ENCODE results near the gene RGPD8. TPM values are rescaled to one million over a fixed set of nuclear protein-coding genes. Genes with fewer than 3 reads are reported as not detected.

The RGPD8 gene
- polyA plus RNA-seq, 1 of the 3 experiments (the other 2 are of a cell fraction): 0.76 TPM

DNA sequence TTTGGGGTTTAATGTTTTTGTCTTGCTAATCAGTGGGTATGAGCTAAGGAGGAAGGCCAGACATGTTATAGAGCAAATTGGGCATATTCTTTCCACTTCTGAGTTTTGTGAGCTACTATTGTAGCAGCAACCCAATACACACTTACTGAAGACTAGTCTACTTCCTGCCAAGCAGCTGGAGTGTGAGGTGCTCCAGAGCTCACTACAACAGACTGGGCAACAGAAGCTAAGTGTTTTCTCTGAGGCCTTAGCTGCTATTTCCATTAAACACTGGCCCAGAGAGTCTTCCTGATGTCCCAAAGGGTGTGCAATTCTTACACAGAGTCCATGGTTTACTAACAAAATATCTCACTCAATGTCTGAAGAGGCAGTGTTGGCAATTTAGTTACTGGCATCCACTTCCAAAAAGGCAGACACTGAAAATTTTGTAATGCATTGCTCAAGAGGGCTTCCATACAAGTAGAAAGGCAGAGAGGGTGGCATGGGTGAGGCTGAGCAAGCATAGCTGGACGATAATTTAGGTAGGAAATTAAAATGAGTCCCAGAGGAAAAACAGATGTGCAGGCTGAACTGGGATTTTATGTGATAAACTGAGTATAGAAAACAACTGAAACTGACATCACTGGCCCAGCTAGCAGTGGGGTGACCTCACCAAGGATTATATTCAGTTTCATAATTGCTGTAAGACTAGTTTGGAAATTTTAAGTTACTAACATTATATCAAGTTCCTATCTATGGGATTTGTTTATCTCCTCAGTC, 89.4 kb downstream of the RGPD8 start:
- CTCF ChIA-PET: interaction anchor here (1.5 kb wide), 1 partner anchor 8 kb away, joined by 4 read pairs; no protein-coding TSS in a partner anchor
- Histone ChIP-seq H3F3A (replicated peaks; ENCODE audit: insufficient read depth) (no peaks in the 10 kb centered on the region), H4K20me1 (ENCODE audit: insufficient read depth) (no peaks in the 10 kb centered on the region), H3K9ac (no peak overlapping the region), H3K27ac (ENCODE audit: low read depth in 2 of 2, low read length in 1 of 2) (no peak overlapping the region), H3K4me3 (ENCODE audit: low read depth in 2 of 2, low read length in 1 of 2) (no peak overlapping the region), H3K9me3 (no peaks in the 10 kb centered on the region), H3K36me3 (replicated peaks in 1 of 2; ENCODE audit: control insufficient read depth in 1 of 2, insufficient read depth in 2 of 2, low read length in 1 of 2) (no peaks in the 10 kb centered on the region), H3K4me1 (ENCODE audit: control insufficient read depth in 1 of 2, insufficient read depth in 2 of 2, low read depth in 1 of 2, low read length in 1 of 2) (no peaks in the 10 kb centered on the region; a peak in 1 of 4 replicates), H3K9me2 (no peaks in the 10 kb centered on the region), H3K27me3 (ENCODE audit: insufficient read depth) (no peaks in the 10 kb centered on the region), H3K4me2 (no peak overlapping the region), H2AFZ (ENCODE audit: low read depth) (no peak overlapping the region), H3K79me2 (ENCODE audit: insufficient read depth) (no peaks in the 10 kb centered on the region)
- 59% methylated on average over 1 of the region's 1 CpG for WGBS (ENCODE audit: low lambda C conversion rate)
- DNase-seq: no peak
- TF ChIP-seq RAD21 (IDR thresholded peaks at IDR 0.05; ENCODE audit: low read length): no peak
- TF ChIP-seq POLR2AphosphoS5 (IDR thresholded peaks at IDR 0.05; ENCODE audit: low read depth, low read length): no peak
- no peak for TF ChIP-seq ELF1 (IDR thresholded peaks at IDR 0.05)
- no peak for TF ChIP-seq SMC3 (IDR thresholded peaks at IDR 0.05; ENCODE audit: low read depth, low read length)
- no peak for TF ChIP-seq JUND (IDR thresholded peaks at IDR 0.05)
- no peak for TF ChIP-seq YY1 (IDR thresholded peaks at IDR 0.05; ENCODE audit: low read depth)
- TF ChIP-seq CHD2 (IDR thresholded peaks at IDR 0.05; ENCODE audit: low read length, partially characterized antibody): no peak
- TF ChIP-seq FOSL2 (IDR thresholded peaks at IDR 0.05; ENCODE audit: borderline replicate concordance, low read depth): no peak
- TF ChIP-seq, protein P1, sequence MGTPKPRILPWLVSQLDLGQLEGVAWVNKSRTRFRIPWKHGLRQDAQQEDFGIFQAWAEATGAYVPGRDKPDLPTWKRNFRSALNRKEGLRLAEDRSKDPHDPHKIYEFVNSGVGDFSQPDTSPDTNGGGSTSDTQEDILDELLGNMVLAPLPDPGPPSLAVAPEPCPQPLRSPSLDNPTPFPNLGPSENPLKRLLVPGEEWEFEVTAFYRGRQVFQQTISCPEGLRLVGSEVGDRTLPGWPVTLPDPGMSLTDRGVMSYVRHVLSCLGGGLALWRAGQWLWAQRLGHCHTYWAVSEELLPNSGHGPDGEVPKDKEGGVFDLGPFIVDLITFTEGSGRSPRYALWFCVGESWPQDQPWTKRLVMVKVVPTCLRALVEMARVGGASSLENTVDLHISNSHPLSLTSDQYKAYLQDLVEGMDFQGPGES (IDR thresholded peaks at IDR 0.05; ENCODE audit: low read depth, low read length): no peak
- TF ChIP-seq SIN3A (IDR thresholded peaks at IDR 0.05; ENCODE audit: borderline replicate concordance, low read depth, low read length): no peak
- TF ChIP-seq, protein P2, sequence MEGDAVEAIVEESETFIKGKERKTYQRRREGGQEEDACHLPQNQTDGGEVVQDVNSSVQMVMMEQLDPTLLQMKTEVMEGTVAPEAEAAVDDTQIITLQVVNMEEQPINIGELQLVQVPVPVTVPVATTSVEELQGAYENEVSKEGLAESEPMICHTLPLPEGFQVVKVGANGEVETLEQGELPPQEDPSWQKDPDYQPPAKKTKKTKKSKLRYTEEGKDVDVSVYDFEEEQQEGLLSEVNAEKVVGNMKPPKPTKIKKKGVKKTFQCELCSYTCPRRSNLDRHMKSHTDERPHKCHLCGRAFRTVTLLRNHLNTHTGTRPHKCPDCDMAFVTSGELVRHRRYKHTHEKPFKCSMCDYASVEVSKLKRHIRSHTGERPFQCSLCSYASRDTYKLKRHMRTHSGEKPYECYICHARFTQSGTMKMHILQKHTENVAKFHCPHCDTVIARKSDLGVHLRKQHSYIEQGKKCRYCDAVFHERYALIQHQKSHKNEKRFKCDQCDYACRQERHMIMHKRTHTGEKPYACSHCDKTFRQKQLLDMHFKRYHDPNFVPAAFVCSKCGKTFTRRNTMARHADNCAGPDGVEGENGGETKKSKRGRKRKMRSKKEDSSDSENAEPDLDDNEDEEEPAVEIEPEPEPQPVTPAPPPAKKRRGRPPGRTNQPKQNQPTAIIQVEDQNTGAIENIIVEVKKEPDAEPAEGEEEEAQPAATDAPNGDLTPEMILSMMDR (IDR thresholded peaks at IDR 0.05): no peak
- TF ChIP-seq, protein P3, sequence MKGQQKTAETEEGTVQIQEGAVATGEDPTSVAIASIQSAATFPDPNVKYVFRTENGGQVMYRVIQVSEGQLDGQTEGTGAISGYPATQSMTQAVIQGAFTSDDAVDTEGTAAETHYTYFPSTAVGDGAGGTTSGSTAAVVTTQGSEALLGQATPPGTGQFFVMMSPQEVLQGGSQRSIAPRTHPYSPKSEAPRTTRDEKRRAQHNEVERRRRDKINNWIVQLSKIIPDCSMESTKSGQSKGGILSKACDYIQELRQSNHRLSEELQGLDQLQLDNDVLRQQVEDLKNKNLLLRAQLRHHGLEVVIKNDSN (IDR thresholded peaks at IDR 0.05; ENCODE audit: borderline replicate concordance, low read depth): no peak
- TF ChIP-seq GABPA (IDR thresholded peaks at IDR 0.05; ENCODE audit: low read depth): no peak
- no peak for TF ChIP-seq EZH2phosphoT487 (IDR thresholded peaks at IDR 0.05; ENCODE audit: borderline replicate concordance, low read depth)
- TF ChIP-seq FOXM1 (IDR thresholded peaks at IDR 0.05; ENCODE audit: low read depth): no peak
- TF ChIP-seq GATA2 (CRISPR knock-in tag; IDR thresholded peaks at IDR 0.05): no peak
- POLR2A ChIA-PET: no interaction called here
